Measurements from ENCODE around the gene ACTN4. TPM values are rescaled to one million over a fixed set of nuclear protein-coding genes. Genes with fewer than 3 reads are reported as not detected.

The ACTN4 gene
- total and polyA plus RNA-seq, 10 of the 15 experiments (the other 5 are each of a cell fraction or from before 2014, with no cell fraction given), result 2.4 to 293 (median 72.5) TPM

GRCh38 chr19:38614289-38614688 lies 33.2 kb upstream of the ACTN4 start:
- H3K4me3 ChIP-seq, result no peak overlapping the region
- peaks cover 4% of the 10 kb centered on the region for H3K4me1 ChIP-seq (ENCODE audit: control insufficient read depth, insufficient read depth, low read length)
- intact Hi-C loops (cut with micrococcal nuclease; ENCODE audit: unreplicated experiment) (no loop called here), in situ Hi-C loops (cut with MboI) (no loop called here)
- RAD21 ChIA-PET (ENCODE audit: unreplicated experiment), result interaction anchor here (5.6 kb wide), 1 partner anchor 59 kb away, joined by 135 read pairs; no protein-coding TSS in a partner anchor
- WGBS (ENCODE audit: insufficient coverage, insufficient replicate concordance, low lambda C conversion rate, missing lambda C conversion rate), result 100% methylated on average over 3 of the region's 3 CpGs
- ATAC-seq (no peak), FAIRE-seq (no peak), DNase-seq (ENCODE audit: low read depth, low spot score) (no peak)
- H2AFZ ChIP-seq (ENCODE audit: control insufficient read depth, low read depth, low read length), result no peak overlapping the region
- H3K36me3 ChIP-seq (ENCODE audit: control insufficient read depth in 2 of 2, insufficient read depth in 2 of 2, low read length in 1 of 2), result peaks cover 16 to 18% of the 10 kb centered on the region in 2 experiments; a peak in 3 of 4 replicates
- peak overlapping the region; percentile 57 for H3K4me2 ChIP-seq (ENCODE audit: control insufficient read depth, insufficient read depth)
- peak overlapping the region; percentile 52; the same call in 1 of the 2 replicates for H3K9ac ChIP-seq (ENCODE audit: control insufficient read depth, insufficient read depth, low read length)
- peaks cover 39% of the 10 kb centered on the region for H3K79me2 ChIP-seq (ENCODE audit: control insufficient read depth, insufficient read depth, low read length)
- SMC1A ChIA-PET (ENCODE audit: uncharacterized antibody, unreplicated experiment), result interaction anchor here (7.0 kb wide), 1 partner anchor 55 kb away, joined by 85 read pairs; no protein-coding TSS in a partner anchor
- no peaks in the 10 kb centered on the region for H4K20me1 ChIP-seq (ENCODE audit: control insufficient read depth, insufficient read depth)
- H3K27ac ChIP-seq (ENCODE audit: control insufficient read depth, insufficient read depth), result no peak overlapping the region
- TF ChIP-seq NRF1 (conservative IDR thresholded peaks at IDR 0.05; ENCODE audit: low read depth, low read length) (no peak), STAT1 (conservative IDR thresholded peaks at IDR 0.05) (no peak), SREBF1 (IDR thresholded peaks at IDR 0.05; ENCODE audit: low read length) (no peak)
- TF ChIP-seq, protein P1, sequence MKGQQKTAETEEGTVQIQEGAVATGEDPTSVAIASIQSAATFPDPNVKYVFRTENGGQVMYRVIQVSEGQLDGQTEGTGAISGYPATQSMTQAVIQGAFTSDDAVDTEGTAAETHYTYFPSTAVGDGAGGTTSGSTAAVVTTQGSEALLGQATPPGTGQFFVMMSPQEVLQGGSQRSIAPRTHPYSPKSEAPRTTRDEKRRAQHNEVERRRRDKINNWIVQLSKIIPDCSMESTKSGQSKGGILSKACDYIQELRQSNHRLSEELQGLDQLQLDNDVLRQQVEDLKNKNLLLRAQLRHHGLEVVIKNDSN (IDR thresholded peaks at IDR 0.05; ENCODE audit: borderline replicate concordance, extremely low read length, insufficient read depth, low read depth, low read length), result no peak
- H3K27me3 ChIP-seq (replicated peaks in 1 of 2; ENCODE audit: control insufficient read depth in 2 of 2, insufficient read depth in 2 of 2, low read length in 1 of 2), result no peaks in the 10 kb centered on the region
- CTCF ChIA-PET, result interaction anchor here (0.7 to 6.3 kb wide), 2 partner anchors 20 to 56 kb away, joined by 7 to 60 read pairs; no protein-coding TSS in a partner anchor
- POLR2A ChIA-PET, result interaction anchor here (0.5 to 6.2 kb wide), 6 partner anchors 58 to 317 kb away, joined by 3 to 135 read pairs (median 4); no protein-coding TSS in a partner anchor
- BruUV-seq (replicated peaks), result no TSS peak
- no peaks in the 10 kb centered on the region for H3K9me3 ChIP-seq (replicated peaks; ENCODE audit: control insufficient read depth, insufficient read depth, low read length)

Data from GM12878 (cell line).